ENCODE results near the gene IMPG1. TPM values are rescaled to one million over a fixed set of nuclear protein-coding genes. Genes with fewer than 3 reads are reported as not detected.

Gene IMPG1
- total and polyA plus RNA-seq, 2 of the 13 experiments (the other 11 are each of a cell fraction or from before 2014, with no cell fraction given): not detected

DNA sequence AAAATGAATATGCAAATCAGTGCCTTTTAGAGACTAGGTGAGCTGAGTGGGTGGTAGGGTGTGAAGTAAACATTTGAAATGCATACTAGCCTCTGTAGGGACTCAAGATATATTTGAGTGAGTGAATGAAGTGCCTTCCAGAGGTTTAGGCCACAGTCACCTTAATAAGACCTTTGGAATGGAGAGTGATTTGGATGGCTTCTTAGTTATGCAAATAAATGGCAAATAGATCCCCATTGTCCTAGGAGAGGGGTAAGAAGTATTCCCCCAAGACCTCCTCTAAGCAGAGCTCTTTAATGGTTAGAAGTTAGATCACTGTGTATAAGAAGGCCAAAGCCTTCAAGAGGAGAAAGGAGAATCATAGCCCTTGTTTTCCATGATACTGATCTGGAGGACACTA is 47.8 kb upstream of the IMPG1 start (continued):
- TF ChIP-seq, protein P1, sequence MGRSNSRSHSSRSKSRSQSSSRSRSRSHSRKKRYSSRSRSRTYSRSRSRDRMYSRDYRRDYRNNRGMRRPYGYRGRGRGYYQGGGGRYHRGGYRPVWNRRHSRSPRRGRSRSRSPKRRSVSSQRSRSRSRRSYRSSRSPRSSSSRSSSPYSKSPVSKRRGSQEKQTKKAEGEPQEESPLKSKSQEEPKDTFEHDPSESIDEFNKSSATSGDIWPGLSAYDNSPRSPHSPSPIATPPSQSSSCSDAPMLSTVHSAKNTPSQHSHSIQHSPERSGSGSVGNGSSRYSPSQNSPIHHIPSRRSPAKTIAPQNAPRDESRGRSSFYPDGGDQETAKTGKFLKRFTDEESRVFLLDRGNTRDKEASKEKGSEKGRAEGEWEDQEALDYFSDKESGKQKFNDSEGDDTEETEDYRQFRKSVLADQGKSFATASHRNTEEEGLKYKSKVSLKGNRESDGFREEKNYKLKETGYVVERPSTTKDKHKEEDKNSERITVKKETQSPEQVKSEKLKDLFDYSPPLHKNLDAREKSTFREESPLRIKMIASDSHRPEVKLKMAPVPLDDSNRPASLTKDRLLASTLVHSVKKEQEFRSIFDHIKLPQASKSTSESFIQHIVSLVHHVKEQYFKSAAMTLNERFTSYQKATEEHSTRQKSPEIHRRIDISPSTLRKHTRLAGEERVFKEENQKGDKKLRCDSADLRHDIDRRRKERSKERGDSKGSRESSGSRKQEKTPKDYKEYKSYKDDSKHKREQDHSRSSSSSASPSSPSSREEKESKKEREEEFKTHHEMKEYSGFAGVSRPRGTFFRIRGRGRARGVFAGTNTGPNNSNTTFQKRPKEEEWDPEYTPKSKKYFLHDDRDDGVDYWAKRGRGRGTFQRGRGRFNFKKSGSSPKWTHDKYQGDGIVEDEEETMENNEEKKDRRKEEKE (IDR thresholded peaks at IDR 0.05): no peak

DNA sequence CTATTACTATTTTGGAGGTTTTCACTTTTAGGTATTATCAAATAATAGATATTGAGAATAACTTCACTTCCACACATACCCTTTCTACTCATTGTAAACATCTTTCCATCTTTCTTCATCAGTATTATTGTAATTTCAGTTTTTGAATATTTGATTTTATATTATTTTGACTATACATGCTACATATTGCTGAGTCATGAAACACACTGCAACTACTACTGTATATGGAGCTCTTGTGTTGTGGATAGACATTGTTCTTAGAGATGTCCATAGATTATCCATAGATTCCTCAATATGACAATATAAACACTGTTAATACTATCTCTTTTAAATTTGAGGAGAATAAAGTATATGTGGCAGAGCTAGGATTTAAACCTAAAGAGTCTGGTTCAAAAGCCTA is 819 bp upstream of the IMPG1 start:
- Histone ChIP-seq H3K27ac (ENCODE audit: extremely low read length, insufficient read depth, low read length) (no peak overlapping the region), H2AFZ (ENCODE audit: low read length) (no peak overlapping the region), H3K9ac (ENCODE audit: insufficient read depth, low read depth, low read length) (no peak overlapping the region), H3K9me3 (ENCODE audit: low read length) (peaks cover 13% of the 10 kb centered on the region), H3K4me1 (ENCODE audit: insufficient read depth, low read length) (no peaks in the 10 kb centered on the region), H3K79me2 (ENCODE audit: insufficient read depth, low read length) (no peaks in the 10 kb centered on the region), H3K4me2 (ENCODE audit: low read depth, low read length) (no peak overlapping the region), H3K27me3 (ENCODE audit: control insufficient read depth in 1 of 2, insufficient read depth in 2 of 2, low read length in 2 of 2) (no peaks in the 10 kb centered on the region), H3K4me3 (replicated peaks in 1 of 3; ENCODE audit: insufficient read depth in 1 of 3, low read depth in 2 of 3, low read length in 3 of 3) (no peak overlapping the region), H3K36me3 (replicated peaks in 1 of 2; ENCODE audit: control insufficient read depth in 1 of 2, insufficient read depth in 2 of 2, low read length in 2 of 2) (no peaks in the 10 kb centered on the region), H4K20me1 (ENCODE audit: insufficient read depth, low read length) (no peaks in the 10 kb centered on the region)
- ChIA-PET POLR2A (no interaction called here), CTCF (ENCODE audit: low intra/inter-chr PET ratio, low total read pairs) (no interaction called here)
- in situ Hi-C loops (cut with HindIII; ENCODE audit: extremely low pct_ligation_motif_present, low pct_unique_long_range_greater_than_20kb) (no loop called here), intact Hi-C loops (cut with micrococcal nuclease; ENCODE audit: unreplicated experiment) (no loop called here)
- no peak for ATAC-seq
- FAIRE-seq: no peak
- TF ChIP-seq ZNF335 (CRISPR knock-in tag; IDR thresholded peaks at IDR 0.05) (no peak), MAFK (conservative IDR thresholded peaks at IDR 0.05 in 1 of 2, IDR thresholded peaks at IDR 0.05 in 1 of 2; ENCODE audit: low read length in 2 of 2) (peak; percentile 69 to 88), NFE2L2 (IDR thresholded peaks at IDR 0.05; ENCODE audit: low read length) (peak; percentile 70), MAFF (IDR thresholded peaks at IDR 0.05; ENCODE audit: low read depth, low read length) (peak; percentile 71)
- no peak for DNase-seq (ENCODE audit: low spot score)
- BruUV-seq (replicated peaks): no TSS peak

DNA sequence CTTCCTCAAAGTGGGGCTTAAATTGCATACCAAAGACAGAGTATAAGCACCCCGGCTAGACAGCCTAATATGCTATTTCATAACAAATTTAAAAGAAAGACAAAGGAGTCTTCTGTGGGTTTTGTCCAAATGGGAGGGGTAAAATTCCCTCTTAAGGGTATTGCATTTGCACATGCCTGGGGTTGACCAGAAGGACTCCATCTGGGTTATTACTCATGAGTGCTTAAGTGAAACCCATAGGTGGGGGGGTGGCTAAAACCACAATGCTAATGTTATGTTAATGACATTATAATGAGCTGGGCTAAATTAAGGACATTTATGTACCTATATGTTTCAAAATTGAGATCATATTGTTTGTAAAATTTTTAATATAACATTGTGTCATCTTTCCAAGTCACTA is 15.0 kb downstream of the IMPG1 start:
- DNase-seq (ENCODE audit: low spot score) (no peak), ATAC-seq (no peak), FAIRE-seq (no peak)
- Histone ChIP-seq H3K36me3 (replicated peaks in 1 of 2; ENCODE audit: control insufficient read depth in 1 of 2, insufficient read depth in 2 of 2, low read length in 2 of 2) (no peaks in the 10 kb centered on the region), H3K4me1 (ENCODE audit: insufficient read depth, low read length) (no peaks in the 10 kb centered on the region), H4K20me1 (ENCODE audit: insufficient read depth, low read length) (no peaks in the 10 kb centered on the region), H3K27ac (ENCODE audit: extremely low read length, insufficient read depth, low read length) (no peak overlapping the region), H3K4me2 (ENCODE audit: low read depth, low read length) (no peak overlapping the region), H3K79me2 (ENCODE audit: insufficient read depth, low read length) (no peaks in the 10 kb centered on the region), H3K9ac (ENCODE audit: insufficient read depth, low read depth, low read length) (no peak overlapping the region), H3K4me3 (replicated peaks in 1 of 3; ENCODE audit: insufficient read depth in 1 of 3, low read depth in 2 of 3, low read length in 3 of 3) (no peak overlapping the region), H3K27me3 (ENCODE audit: control insufficient read depth in 1 of 2, insufficient read depth in 2 of 2, low read length in 2 of 2) (no peaks in the 10 kb centered on the region), H3K9me3 (ENCODE audit: low read length) (no peaks in the 10 kb centered on the region), H2AFZ (ENCODE audit: low read length) (no peak overlapping the region)
- in situ Hi-C loops (cut with HindIII; ENCODE audit: extremely low pct_ligation_motif_present, low pct_unique_long_range_greater_than_20kb): no loop called here
- intact Hi-C loops (cut with micrococcal nuclease; ENCODE audit: unreplicated experiment): no loop called here
- TF ChIP-seq STAT5B (CRISPR knock-in tag; IDR thresholded peaks at IDR 0.05) (no peak), NFATC3 (CRISPR knock-in tag; IDR thresholded peaks at IDR 0.05) (no peak)
- no TSS peak for BruUV-seq (replicated peaks)
- POLR2A ChIA-PET: no interaction called here
- WGBS (ENCODE audit: low lambda C conversion rate): 0% methylated on average over 1 of the region's 1 CpG
- CTCF ChIA-PET (ENCODE audit: low intra/inter-chr PET ratio, low total read pairs): no interaction called here
